NCI-H2196 treated with DMSO at 0.1 percent for 48 hours (cell line): ENCODE results near the gene TEDC1.

Experiments used
- DNase-seq: peaks from one replicate; lab custom pipeline; 2025; ENCODE audit not compliant: unreplicated experiment; lab: John Stamatoyannopoulos, UW

Gene TEDC1

GRCh38 chr14:105517096-105517495, 26.1 kb downstream of the TEDC1 start:
- no peak for DNase-seq

GRCh38 chr14:105519946-105520698, 29.1 kb downstream of the TEDC1 start:
- DNase-seq: no peak

GRCh38 chr14:105525326-105525725, 34.3 kb downstream of the TEDC1 start:
- no peak for DNase-seq

- no peak for DNase-seq
Measured at GRCh38 chr14:105525861-105526775, 35.1 kb downstream of the TEDC1 start, which contains the start of gene TMEM121. Gene TMEM121, plus strand, starts transcription at chr14:105526583. Its CDS starts 2,252 bp downstream, at chr14:105528835.

GRCh38 chr14:105526776-105527380, 35.8 kb downstream of the TEDC1 start:
- DNase-seq: no peak

GRCh38 chr14:105527381-105527825, 36.4 kb downstream of the TEDC1 start:
- no peak for DNase-seq

- peak; percentile 28 for DNase-seq
Measured at GRCh38 chr14:105527826-105528585, 37.0 kb downstream of the TEDC1 start.

- no peak for DNase-seq
Measured at GRCh38 chr14:105528586-105529318, 37.7 kb downstream of the TEDC1 start.

- no peak for DNase-seq
Measured at GRCh38 chr14:105529319-105529568, 38.2 kb downstream of the TEDC1 start.

GRCh38 chr14:105529569-105530284, 38.7 kb downstream of the TEDC1 start:
- DNase-seq: no peak

- no peak for DNase-seq
Measured at GRCh38 chr14:105530285-105531087, 39.4 kb downstream of the TEDC1 start.

GRCh38 chr14:105531088-105531893, 40.2 kb downstream of the TEDC1 start:
- DNase-seq: no peak

GRCh38 chr14:105531894-105532623, 41.0 kb downstream of the TEDC1 start:
- no peak for DNase-seq

GRCh38 chr14:105532735-105533141, 41.7 kb downstream of the TEDC1 start:
- DNase-seq: no peak

GRCh38 chr14:105533391-105533790, 42.3 kb downstream of the TEDC1 start:
- no peak for DNase-seq

- no peak for DNase-seq
Measured at GRCh38 chr14:105533811-105534498, 42.9 kb downstream of the TEDC1 start.

GRCh38 chr14:105534586-105534985, 43.5 kb downstream of the TEDC1 start:
- no peak for DNase-seq
